Erythroblast (primary cell): ENCODE measurements around the gene C20orf96.

Experiments
- GATA1 ChIP-seq: IDR thresholded peaks from 2 replicates; pipeline ENCODE4 v1.6.1; 2011; ENCODE audit warnings: low read depth, mild to moderate bottlenecking, control low read depth, low read length, moderate library complexity
- POLR2A ChIP-seq: IDR thresholded peaks from 2 replicates; pipeline ENCODE4 v1.6.1; 2011; ENCODE audit warnings: mild to moderate bottlenecking, low read length

GRCh38 chr20:271528-271927, 19.0 kb downstream of the C20orf96 start:
- TF ChIP-seq POLR2A: no peak
- TF ChIP-seq GATA1: no peak
